ENCODE data around the gene FAM3C. TPM values are rescaled to one million over a fixed set of nuclear protein-coding genes. Genes with fewer than 3 reads are reported as not detected.

Gene FAM3C
- total and polyA plus RNA-seq, 4 donors: 26.3 to 62.2 (median 37.6) TPM

GRCh38 chr7:121437470-121437869 lies 41.4 kb upstream of the FAM3C start:
- no peak overlapping the region for H3K9ac ChIP-seq (ENCODE audit: insufficient read depth in 1 of 2, low read length in 2 of 2)
- no peak overlapping the region for H3K4me3 ChIP-seq
- H3K27ac ChIP-seq (ENCODE audit: low read depth in 1 of 2, low read length in 1 of 2): no peak overlapping the region
- H3K4me1 ChIP-seq (ENCODE audit: control insufficient read depth in 5 of 5, insufficient read depth in 5 of 5, low read length in 5 of 5): peaks cover 0 to 8% (median 0%) of the 10 kb centered on the region in 5 donors
- DNase-seq: no peak
- H3K27me3 ChIP-seq (ENCODE audit: control insufficient read depth in 3 of 3, insufficient read depth in 3 of 3, low read length in 2 of 3): no peaks in the 10 kb centered on the region
- 84 to 94% methylated on average over 6 of the region's 6 CpGs for WGBS, 2 donors
- no peak for ATAC-seq (ENCODE audit: insufficient read depth, low FRiP score)
- no peaks in the 10 kb centered on the region for H3K9me3 ChIP-seq (ENCODE audit: control insufficient read depth in 4 of 4, insufficient read depth in 3 of 4, low read length in 3 of 4)
- no peak for TF ChIP-seq CTCF (IDR thresholded peaks at IDR 0.05; ENCODE audit: control extremely low read depth, extremely low read depth)
- no peaks in the 10 kb centered on the region for H3K36me3 ChIP-seq (ENCODE audit: control insufficient read depth in 4 of 4, insufficient read depth in 4 of 4, low read length in 4 of 4)

GRCh38 chr7:121436688-121437087 lies 40.6 kb upstream of the FAM3C start:
- Histone ChIP-seq H3K4me1 (ENCODE audit: control insufficient read depth in 5 of 5, insufficient read depth in 5 of 5, low read length in 5 of 5) (peaks cover 0 to 8% (median 0%) of the 10 kb centered on the region in 5 donors), H3K9ac (ENCODE audit: insufficient read depth in 1 of 2, low read length in 2 of 2) (no peak overlapping the region), H3K27ac (ENCODE audit: low read depth in 1 of 2, low read length in 1 of 2) (no peak overlapping the region), H3K36me3 (ENCODE audit: control insufficient read depth in 4 of 4, insufficient read depth in 4 of 4, low read length in 4 of 4) (no peaks in the 10 kb centered on the region), H3K9me3 (ENCODE audit: control insufficient read depth in 4 of 4, insufficient read depth in 3 of 4, low read length in 3 of 4) (no peaks in the 10 kb centered on the region), H3K4me3 (no peak overlapping the region), H3K27me3 (ENCODE audit: control insufficient read depth in 3 of 3, insufficient read depth in 3 of 3, low read length in 2 of 3) (no peaks in the 10 kb centered on the region)
- ATAC-seq (ENCODE audit: insufficient read depth, low FRiP score) (no peak), DNase-seq (no peak)
- TF ChIP-seq CTCF (IDR thresholded peaks at IDR 0.05; ENCODE audit: control extremely low read depth, extremely low read depth): no peak
- 94 to 95% methylated on average over 7 of the region's 7 CpGs for WGBS, 2 donors

GRCh38 chr7:121436136-121436535 lies 40.0 kb upstream of the FAM3C start:
- 88 to 92% methylated on average over 1 of the region's 1 CpG for WGBS, 2 donors
- no peak overlapping the region for H3K9ac ChIP-seq (ENCODE audit: insufficient read depth in 1 of 2, low read length in 2 of 2)

More at GRCh38 chr7:121436136-121436535, 40.0 kb upstream of the FAM3C start:
- Histone ChIP-seq H3K9me3 (ENCODE audit: control insufficient read depth in 4 of 4, insufficient read depth in 3 of 4, low read length in 3 of 4) (no peaks in the 10 kb centered on the region), H3K4me1 (ENCODE audit: control insufficient read depth in 5 of 5, insufficient read depth in 5 of 5, low read length in 5 of 5) (peaks cover 0 to 8% (median 0%) of the 10 kb centered on the region in 5 donors), H3K27ac (ENCODE audit: low read depth in 1 of 2, low read length in 1 of 2) (no peak overlapping the region), H3K27me3 (ENCODE audit: control insufficient read depth in 3 of 3, insufficient read depth in 3 of 3, low read length in 2 of 3) (no peaks in the 10 kb centered on the region), H3K4me3 (no peak overlapping the region), H3K36me3 (ENCODE audit: control insufficient read depth in 4 of 4, insufficient read depth in 4 of 4, low read length in 4 of 4) (no peaks in the 10 kb centered on the region)
- no peak for DNase-seq
- no peak for ATAC-seq (ENCODE audit: insufficient read depth, low FRiP score)
- no peak for TF ChIP-seq CTCF (IDR thresholded peaks at IDR 0.05; ENCODE audit: control extremely low read depth, extremely low read depth)

Measured in lung (tissue), 12 donors.